HG02884 (cell line): ENCODE results near the gene RASSF1.

Experiments
- ATAC-seq: cut with Tn5 transposase; IDR thresholded peaks from one replicate; pipeline ENCODE4 v1.9.1; 2021; ENCODE audit warnings: mild to moderate bottlenecking, moderate library complexity; ENCODE audit not compliant: unreplicated experiment

Gene RASSF1

GRCh38 chr3:50303013-50303815, 37.4 kb downstream of the RASSF1 start, which contains the start of gene HYAL1:
HYAL1 (minus strand) TSS chr3:50303574; CDS start chr3:50302956, 618 bp downstream.
- ATAC-seq: no peak

- ATAC-seq: no peak
Observed at GRCh38 chr3:50302095-50303012, 38.3 kb downstream of the RASSF1 start.

- no peak for ATAC-seq
Observed at GRCh38 chr3:50300681-50301254, 39.9 kb downstream of the RASSF1 start.

GRCh38 chr3:50299929-50300680, 40.5 kb downstream of the RASSF1 start:
- no peak for ATAC-seq

GRCh38 chr3:50299638-50299928, 41.1 kb downstream of the RASSF1 start:
- ATAC-seq: no peak

GRCh38 chr3:50298836-50299637, 41.6 kb downstream of the RASSF1 start, which contains the start of the genes HYAL3 and NAA80:
HYAL3 (minus strand) TSS chr3:50299405; CDS start chr3:50295602, 3,803 bp downstream.
NAA80 (minus strand) TSS chr3:50299405; CDS start chr3:50297463, 1,942 bp downstream.
- peak; percentile 81 for ATAC-seq

- no peak for ATAC-seq
Observed at GRCh38 chr3:50297896-50298725, 42.5 kb downstream of the RASSF1 start.

- ATAC-seq: no peak
Observed at GRCh38 chr3:50297384-50297775, 43.3 kb downstream of the RASSF1 start.

- no peak for ATAC-seq
Observed at GRCh38 chr3:50296721-50297383, 43.8 kb downstream of the RASSF1 start.

- no peak for ATAC-seq
Observed at GRCh38 chr3:50295553-50296431, 44.8 kb downstream of the RASSF1 start.

GRCh38 chr3:50294492-50295403, 45.9 kb downstream of the RASSF1 start:
- no peak for ATAC-seq

GRCh38 chr3:50294089-50294488, 46.5 kb downstream of the RASSF1 start:
- ATAC-seq: no peak

- no peak for ATAC-seq
Observed at GRCh38 chr3:50293079-50293801, 47.4 kb downstream of the RASSF1 start.

- peak; percentile 95 for ATAC-seq
Observed at GRCh38 chr3:50292159-50293078, 48.2 kb downstream of the RASSF1 start, which contains the start of gene IFRD2. IFRD2 (minus strand) TSS chr3:50292429; CDS start chr3:50292274, 155 bp downstream.
